ENCODE data around the gene RAB34.

Gene RAB34

GRCh38 chr17:28738680-28739384, 21.2 kb upstream of the RAB34 start:
- CTCF ChIA-PET = interaction anchor here (16.7 kb wide), 1 partner anchor 13 kb away, joined by 445 read pairs; the partner anchor contains the start of genes NEK8, RPL23A and TLCD1
- Histone ChIP-seq H3K27ac (ENCODE audit: extremely low read depth, low read depth, low read length) (no peak overlapping the region), H3K4me1 (ENCODE audit: control insufficient read depth, insufficient read depth, low read length) (0 out of 2 replicates have a peak, but pooled peaks cover 3% of the 10 kb centered on the region), H3K9me3 (ENCODE audit: control insufficient read depth, insufficient read depth, low read depth, low read length) (no peaks in the 10 kb centered on the region), H3K4me3 (ENCODE audit: low read depth, low read length) (no peak overlapping the region), H3K36me3 (ENCODE audit: control insufficient read depth in 2 of 2, insufficient read depth in 1 of 2, low read length in 2 of 2) (peaks cover 0 to 31% of the 10 kb centered on the region in 2 experiments; a peak in 1 of 3 replicates)
- POLR2A ChIA-PET = interaction anchor here (0.7 kb wide), 1 partner anchor 19 kb away, joined by 4 read pairs; the partner anchor contains the start of gene RPL23A
- TF ChIP-seq ZNF596 (tag by site-specific recombination; IDR thresholded peaks at IDR 0.05) (no peak), ZNF501 (tag by site-specific recombination; IDR thresholded peaks at IDR 0.05) (no peak), ZNF155 (tag by site-specific recombination; IDR thresholded peaks at IDR 0.05) (no peak), ATF2 (tag by site-specific recombination; IDR thresholded peaks at IDR 0.05; ENCODE audit: low read depth) (no peak), ZNF518A (tag by site-specific recombination; conservative IDR thresholded peaks at IDR 0.05; ENCODE audit: low read depth) (no peak), ZNF777 (tag by site-specific recombination; IDR thresholded peaks at IDR 0.05; ENCODE audit: borderline replicate concordance) (no peak), BCL6B (tag by site-specific recombination; IDR thresholded peaks at IDR 0.05) (no peak), ZNF211 (tag by site-specific recombination; IDR thresholded peaks at IDR 0.05; ENCODE audit: low read depth) (no peak), PBX3 (CRISPR knock-in tag; IDR thresholded peaks at IDR 0.05) (no peak), ZNF837 (tag by site-specific recombination; IDR thresholded peaks at IDR 0.05) (no peak), ZNF221 (tag by site-specific recombination; IDR thresholded peaks at IDR 0.05; ENCODE audit: borderline replicate concordance) (no peak), PRDM6 (tag by site-specific recombination; IDR thresholded peaks at IDR 0.05) (no peak), ZNF785 (tag by site-specific recombination; IDR thresholded peaks at IDR 0.05) (no peak), ZNF138 (tag by site-specific recombination; IDR thresholded peaks at IDR 0.05; ENCODE audit: borderline replicate concordance) (no peak), KLF7 (tag by site-specific recombination; IDR thresholded peaks at IDR 0.05; ENCODE audit: borderline replicate concordance) (no peak), TSHZ1 (tag by site-specific recombination; IDR thresholded peaks at IDR 0.05; ENCODE audit: borderline replicate concordance) (no peak), ZNF629 (tag by site-specific recombination; IDR thresholded peaks at IDR 0.05) (no peak), KLF1 (tag by site-specific recombination; IDR thresholded peaks at IDR 0.05) (no peak), CTCF (tag by site-specific recombination; IDR thresholded peaks at IDR 0.05) (no peak)

All from HEK293 (cell line).